WTC11 (cell line): Measurements from ENCODE around the gene GRN.

Experiments
- ATF1 ChIP-seq: sonication (generic); formaldehyde crosslinking; IDR thresholded peaks from 2 replicates; pipeline ENCODE4 v1.8.1; 2023; ENCODE audit warnings: mild to moderate bottlenecking, moderate library complexity, missing genetic modification reagents
- ATF6 ChIP-seq: sonication (generic); formaldehyde crosslinking; IDR thresholded peaks from 2 replicates; pipeline ENCODE4 v1.8.1; 2023; ENCODE audit warnings: mild to moderate bottlenecking, missing genetic modification reagents
- CTCF ChIP-seq: fragments of 200-600 bp; IDR thresholded peaks from 2 replicates; pipeline ENCODE4 v1.8.0; 2022; ENCODE audit warnings: antibody characterized with exemption
- ELF4 ChIP-seq: sonication (generic); formaldehyde crosslinking; IDR thresholded peaks from 2 replicates; pipeline ENCODE4 v1.8.1; 2022; ENCODE audit warnings: low read depth, mild to moderate bottlenecking, moderate library complexity, missing genetic modification reagents
- FOXK1 ChIP-seq: sonication (generic); formaldehyde crosslinking; IDR thresholded peaks from 2 replicates; pipeline ENCODE4 v1.8.0; 2022; ENCODE audit warnings: mild to moderate bottlenecking, moderate library complexity, missing genetic modification reagents
- MAX ChIP-seq: sonication (generic); formaldehyde crosslinking; IDR thresholded peaks from 2 replicates; pipeline ENCODE4 v1.8.0; 2022; ENCODE audit warnings: mild to moderate bottlenecking, missing genetic modification reagents
- MLX ChIP-seq: sonication (generic); formaldehyde crosslinking; IDR thresholded peaks from 2 replicates; pipeline ENCODE4 v1.8.1; 2023; ENCODE audit warnings: mild to moderate bottlenecking, missing genetic modification reagents, moderate library complexity
- SMAD3 ChIP-seq: sonication (generic); formaldehyde crosslinking; IDR thresholded peaks from 2 replicates; pipeline ENCODE4 v1.8.0; 2022; ENCODE audit warnings: missing genetic modification reagents, mild to moderate bottlenecking, borderline replicate concordance
- SOX15 ChIP-seq: fragments of 250-450 bp; sonication (Bioruptor Pico); IDR thresholded peaks from 2 replicates; pipeline ENCODE4 v1.9.0; 2021; ENCODE audit warnings: mild to moderate bottlenecking
- TF ChIP-seq, protein P1 (sequence below): sonication (generic); formaldehyde crosslinking; IDR thresholded peaks from 2 replicates; pipeline ENCODE4 v1.8.1; 2023; ENCODE audit warnings: mild to moderate bottlenecking, missing genetic modification reagents
- TF ChIP-seq, protein P2 (sequence below): sonication (generic); formaldehyde crosslinking; IDR thresholded peaks from 2 replicates; pipeline ENCODE4 v1.8.0; 2022; ENCODE audit warnings: missing genetic modification reagents
- TF ChIP-seq, protein P3 (sequence below): sonication (generic); formaldehyde crosslinking; IDR thresholded peaks from 2 replicates; pipeline ENCODE4 v1.8.1; 2022; ENCODE audit warnings: mild to moderate bottlenecking, moderate library complexity, missing genetic modification reagents

DNA sequence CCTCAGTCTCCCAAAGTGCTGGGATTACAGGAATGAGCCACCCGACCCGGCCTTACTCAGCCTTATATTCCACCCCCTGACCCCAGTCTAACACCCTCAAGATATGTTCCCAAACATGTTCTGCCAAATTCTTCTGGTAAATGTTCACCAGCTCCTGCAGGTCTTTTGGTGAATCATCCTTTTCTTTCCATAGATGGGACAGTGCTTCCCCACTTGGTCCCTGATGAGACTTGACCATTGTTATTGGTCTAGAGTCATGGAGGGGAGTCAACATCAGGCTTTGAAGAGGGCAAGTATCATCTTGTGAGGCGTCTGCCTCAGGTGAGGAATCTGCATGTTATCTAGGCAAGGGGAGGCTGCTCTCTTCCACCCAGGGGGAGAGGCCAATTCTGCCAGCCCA lies 47.1 kb upstream of the GRN start:
- no peak for TF ChIP-seq SOX15
- TF ChIP-seq, protein P1, sequence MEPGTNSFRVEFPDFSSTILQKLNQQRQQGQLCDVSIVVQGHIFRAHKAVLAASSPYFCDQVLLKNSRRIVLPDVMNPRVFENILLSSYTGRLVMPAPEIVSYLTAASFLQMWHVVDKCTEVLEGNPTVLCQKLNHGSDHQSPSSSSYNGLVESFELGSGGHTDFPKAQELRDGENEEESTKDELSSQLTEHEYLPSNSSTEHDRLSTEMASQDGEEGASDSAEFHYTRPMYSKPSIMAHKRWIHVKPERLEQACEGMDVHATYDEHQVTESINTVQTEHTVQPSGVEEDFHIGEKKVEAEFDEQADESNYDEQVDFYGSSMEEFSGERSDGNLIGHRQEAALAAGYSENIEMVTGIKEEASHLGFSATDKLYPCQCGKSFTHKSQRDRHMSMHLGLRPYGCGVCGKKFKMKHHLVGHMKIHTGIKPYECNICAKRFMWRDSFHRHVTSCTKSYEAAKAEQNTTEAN (CRISPR knock-in tag): no peak
- no peak for TF ChIP-seq SMAD3 (CRISPR knock-in tag)
- no peak for TF ChIP-seq CTCF
- no peak for TF ChIP-seq ATF1 (CRISPR knock-in tag)
- TF ChIP-seq FOXK1 (CRISPR knock-in tag): no peak
- TF ChIP-seq, protein P2, sequence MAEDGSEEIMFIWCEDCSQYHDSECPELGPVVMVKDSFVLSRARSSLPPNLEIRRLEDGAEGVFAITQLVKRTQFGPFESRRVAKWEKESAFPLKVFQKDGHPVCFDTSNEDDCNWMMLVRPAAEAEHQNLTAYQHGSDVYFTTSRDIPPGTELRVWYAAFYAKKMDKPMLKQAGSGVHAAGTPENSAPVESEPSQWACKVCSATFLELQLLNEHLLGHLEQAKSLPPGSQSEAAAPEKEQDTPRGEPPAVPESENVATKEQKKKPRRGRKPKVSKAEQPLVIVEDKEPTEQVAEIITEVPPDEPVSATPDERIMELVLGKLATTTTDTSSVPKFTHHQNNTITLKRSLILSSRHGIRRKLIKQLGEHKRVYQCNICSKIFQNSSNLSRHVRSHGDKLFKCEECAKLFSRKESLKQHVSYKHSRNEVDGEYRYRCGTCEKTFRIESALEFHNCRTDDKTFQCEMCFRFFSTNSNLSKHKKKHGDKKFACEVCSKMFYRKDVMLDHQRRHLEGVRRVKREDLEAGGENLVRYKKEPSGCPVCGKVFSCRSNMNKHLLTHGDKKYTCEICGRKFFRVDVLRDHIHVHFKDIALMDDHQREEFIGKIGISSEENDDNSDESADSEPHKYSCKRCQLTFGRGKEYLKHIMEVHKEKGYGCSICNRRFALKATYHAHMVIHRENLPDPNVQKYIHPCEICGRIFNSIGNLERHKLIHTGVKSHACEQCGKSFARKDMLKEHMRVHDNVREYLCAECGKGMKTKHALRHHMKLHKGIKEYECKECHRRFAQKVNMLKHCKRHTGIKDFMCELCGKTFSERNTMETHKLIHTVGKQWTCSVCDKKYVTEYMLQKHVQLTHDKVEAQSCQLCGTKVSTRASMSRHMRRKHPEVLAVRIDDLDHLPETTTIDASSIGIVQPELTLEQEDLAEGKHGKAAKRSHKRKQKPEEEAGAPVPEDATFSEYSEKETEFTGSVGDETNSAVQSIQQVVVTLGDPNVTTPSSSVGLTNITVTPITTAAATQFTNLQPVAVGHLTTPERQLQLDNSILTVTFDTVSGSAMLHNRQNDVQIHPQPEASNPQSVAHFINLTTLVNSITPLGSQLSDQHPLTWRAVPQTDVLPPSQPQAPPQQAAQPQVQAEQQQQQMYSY (CRISPR knock-in tag): no peak
- no peak for TF ChIP-seq ELF4
- no peak for TF ChIP-seq ATF6 (CRISPR knock-in tag)
- no peak for TF ChIP-seq MLX
- TF ChIP-seq, protein P3, sequence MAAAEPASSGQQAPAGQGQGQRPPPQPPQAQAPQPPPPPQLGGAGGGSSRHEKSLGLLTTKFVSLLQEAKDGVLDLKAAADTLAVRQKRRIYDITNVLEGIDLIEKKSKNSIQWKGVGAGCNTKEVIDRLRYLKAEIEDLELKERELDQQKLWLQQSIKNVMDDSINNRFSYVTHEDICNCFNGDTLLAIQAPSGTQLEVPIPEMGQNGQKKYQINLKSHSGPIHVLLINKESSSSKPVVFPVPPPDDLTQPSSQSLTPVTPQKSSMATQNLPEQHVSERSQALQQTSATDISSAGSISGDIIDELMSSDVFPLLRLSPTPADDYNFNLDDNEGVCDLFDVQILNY: no peak
- no peak for TF ChIP-seq MAX (CRISPR knock-in tag)
